Measurements from ENCODE around the gene MT2A. TPM values are rescaled to one million over a fixed set of nuclear protein-coding genes. Genes with fewer than 3 reads are reported as not detected.

Gene MT2A
- 50.5 and 205 TPM in 2 replicates for total RNA-seq

DNA sequence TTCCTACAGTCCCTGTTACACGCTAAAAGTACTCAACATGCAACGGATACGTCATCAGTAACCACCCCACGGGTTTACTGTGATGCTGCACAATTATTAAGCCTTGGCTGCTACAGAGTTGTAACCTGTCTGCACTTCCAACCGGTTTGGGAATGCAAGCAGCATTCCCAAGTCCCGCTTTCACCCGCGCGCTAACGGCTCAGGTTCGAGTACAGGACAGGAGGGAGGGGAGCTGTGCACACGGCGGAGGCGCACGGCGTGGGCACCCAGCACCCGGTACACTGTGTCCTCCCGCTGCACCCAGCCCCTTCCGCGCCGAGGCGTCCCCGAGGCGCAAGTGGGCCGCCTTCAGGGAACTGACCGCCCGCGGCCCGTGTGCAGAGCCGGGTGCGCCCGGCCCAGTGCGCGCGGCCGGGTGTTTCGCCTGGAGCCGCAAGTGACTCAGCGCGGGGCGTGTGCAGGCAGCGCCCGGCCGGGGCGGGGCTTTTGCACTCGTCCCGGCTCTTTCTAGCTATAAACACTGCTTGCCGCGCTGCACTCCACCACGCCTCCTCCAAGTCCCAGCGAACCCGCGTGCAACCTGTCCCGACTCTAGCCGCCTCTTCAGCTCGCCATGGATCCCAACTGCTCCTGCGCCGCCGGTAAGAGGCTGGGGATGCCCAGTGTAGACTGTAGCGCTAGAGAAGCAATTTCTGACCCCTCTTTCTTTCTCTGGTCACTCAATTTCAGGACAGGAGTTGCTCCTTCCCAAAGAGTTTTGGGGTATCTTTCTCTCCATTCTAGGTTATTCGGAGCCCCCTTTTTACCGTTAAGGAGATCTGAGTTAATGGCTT is at the start of gene MT2A:
Gene MT2A (plus strand): TSS at position 542 of the 833 bp plus-strand sequence. CDS start 72 bp downstream, at position 614.

GRCh38 chr16:56564793-56565477 is 43.4 kb upstream of the MT2A start, which contains the start of gene MT4:
Gene MT4, plus strand, starts transcription at chr16:56565073. Its CDS starts 56 bp downstream, at chr16:56565129.

DNA sequence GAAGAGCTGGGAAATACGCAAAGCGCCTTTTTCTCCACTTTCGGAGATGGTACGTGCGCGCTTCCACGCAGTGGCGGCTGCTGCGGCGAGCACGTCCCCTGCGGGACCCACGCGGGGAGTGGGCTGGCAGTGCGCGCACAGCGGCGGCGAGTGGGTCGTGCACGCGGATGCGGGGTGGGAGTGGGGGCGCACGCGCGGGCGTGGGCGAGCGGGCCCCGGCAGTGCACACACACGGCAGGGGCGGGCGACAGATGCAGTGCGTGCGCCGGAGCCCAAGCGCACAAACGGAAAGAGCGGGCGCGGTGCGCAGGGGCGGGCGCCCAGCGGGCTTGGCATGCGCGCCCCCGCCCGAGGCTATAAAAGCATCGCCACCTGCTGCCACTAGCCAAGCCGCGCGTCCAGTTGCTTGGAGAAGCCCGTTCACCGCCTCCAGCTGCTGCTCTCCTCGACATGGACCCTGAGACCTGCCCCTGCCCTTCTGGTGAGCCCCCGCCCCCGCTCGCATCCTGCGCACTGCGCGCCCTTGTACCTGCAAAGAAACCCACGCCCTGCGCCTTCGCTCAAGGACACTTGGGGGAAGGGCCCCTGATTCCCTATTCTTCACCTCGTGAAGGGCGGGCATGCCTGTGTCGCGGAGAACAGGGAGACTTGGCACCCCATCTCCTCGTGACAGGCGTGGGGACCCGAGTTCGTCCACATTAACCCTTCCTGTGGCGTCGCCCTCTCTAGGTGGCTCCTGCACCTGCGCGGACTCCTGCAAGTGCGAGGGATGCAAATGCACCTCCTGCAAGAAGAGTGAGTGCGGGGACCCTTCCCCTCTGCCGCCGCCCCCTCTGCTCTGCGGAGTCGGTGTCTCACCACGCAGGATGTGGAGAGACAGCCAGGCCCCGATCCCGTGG is 19.0 kb upstream of the MT2A start, which contains the start of gene MT3:
Gene MT3 (plus strand): TSS at position 388 of the 899 bp plus-strand sequence. CDS start 63 bp downstream, at position 451.

GRCh38 chr16:56625140-56625942 is 17.0 kb downstream of the MT2A start, which contains the start of gene MT1E:
Gene MT1E, plus strand, starts transcription at chr16:56625781. Its CDS starts 71 bp downstream, at chr16:56625852.

DNA sequence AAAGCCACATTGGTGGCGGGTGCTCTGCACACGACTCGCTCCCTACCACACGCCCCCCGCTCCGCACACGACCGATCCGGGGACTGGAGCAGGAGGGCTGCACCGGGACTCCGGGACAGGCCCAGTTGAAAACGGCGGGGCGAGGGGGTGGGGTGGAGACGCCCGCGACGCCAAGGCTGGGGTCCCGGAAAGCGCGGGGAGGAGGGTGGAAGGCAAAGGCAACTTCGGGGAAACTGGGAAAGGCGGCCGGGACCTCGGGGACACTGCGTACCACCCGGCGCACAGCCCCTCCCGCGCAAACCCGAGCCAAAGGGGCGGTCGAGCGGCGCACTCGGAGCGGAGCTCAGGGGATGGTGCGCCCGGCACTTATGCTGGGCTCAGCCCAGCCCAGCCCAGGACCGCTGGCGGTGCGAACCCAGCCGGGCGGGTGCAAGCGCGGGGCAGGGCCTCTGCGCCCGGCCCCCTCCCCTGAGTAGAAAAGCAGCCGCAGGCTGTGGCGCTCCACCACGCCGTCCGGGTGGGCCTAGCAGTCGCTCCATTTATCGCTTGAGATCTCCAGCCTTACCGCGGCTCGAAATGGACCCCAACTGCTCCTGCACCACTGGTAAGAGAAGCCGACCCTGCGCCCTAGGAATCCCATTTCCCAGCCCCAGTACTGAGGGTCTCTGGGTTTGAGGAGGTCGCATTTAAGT is 23.9 kb downstream of the MT2A start, which contains the start of gene MT1M:
Gene MT1M (plus strand): TSS at position 504 of the 692 bp plus-strand sequence. CDS start 73 bp downstream, at position 577.

GRCh38 chr16:56637814-56638750 is 29.7 kb downstream of the MT2A start, which contains the start of gene MT1A:
Gene MT1A, plus strand, starts transcription at chr16:56638666. Its CDS starts 73 bp downstream, at chr16:56638739.

GRCh38 chr16:56651586-56651985 is 43.2 kb downstream of the MT2A start, which contains the start of gene MT1B:
Gene MT1B, plus strand, starts transcription at chr16:56651886. Its CDS starts 68 bp downstream, at chr16:56651954.

GRCh38 chr16:56657555-56658326 is 49.4 kb downstream of the MT2A start, which contains the start of gene MT1F:
Gene MT1F, plus strand, starts transcription at chr16:56657959. Its CDS starts 100 bp downstream, at chr16:56658059.

Other genes starting within 250 kb of the MT2A start
- gene AMFR, start 183.0 kb upstream of the MT2A start, total RNA-seq = 191 and 249 TPM in 2 replicates
- gene NUDT21, start 157.3 kb upstream of the MT2A start, total RNA-seq = 65.6 and 110 TPM in 2 replicates
- gene OGFOD1, start 157.0 kb upstream of the MT2A start, total RNA-seq = 77.8 and 197 TPM in 2 replicates
- 51.5 and 63.5 TPM in 2 replicates for gene BBS2, start 88.6 kb upstream of the MT2A start, total RNA-seq
- gene MT4, start 43.5 kb upstream of the MT2A start, total RNA-seq = not detected in 2 replicates
- not detected in 2 replicates for gene MT3, start 19.1 kb upstream of the MT2A start, total RNA-seq
- 51.1 and 79.6 TPM in 2 replicates for gene MT1E, start 17.2 kb downstream of the MT2A start, total RNA-seq
- not detected in 2 replicates for gene MT1M, start 24.1 kb downstream of the MT2A start, total RNA-seq
- gene MT1A, start 30.1 kb downstream of the MT2A start, total RNA-seq = 0.88 TPM in 1 of 2 replicates, not detected in the other
- not detected in 2 replicates for gene MT1B, start 43.3 kb downstream of the MT2A start, total RNA-seq
- gene MT1F, start 49.4 kb downstream of the MT2A start, total RNA-seq = not detected in 2 replicates
- not detected in 2 replicates for gene MT1G, start 59.5 kb downstream of the MT2A start, total RNA-seq
- gene MT1H, start 61.2 kb downstream of the MT2A start, total RNA-seq = not detected in 2 replicates
- gene MT1X, start 73.9 kb downstream of the MT2A start, total RNA-seq = 9.4 and 13.4 TPM in 2 replicates
- 41.3 and 79.6 TPM in 2 replicates for gene NUP93, start 121.5 kb downstream of the MT2A start, total RNA-seq